Measurements from ENCODE around the gene NADSYN1. TPM values are rescaled to one million over a fixed set of nuclear protein-coding genes. Genes with fewer than 3 reads are reported as not detected.

Gene NADSYN1
- total RNA-seq, 2 donors from 2014 or later: 45.7 to 71.2 TPM

DNA sequence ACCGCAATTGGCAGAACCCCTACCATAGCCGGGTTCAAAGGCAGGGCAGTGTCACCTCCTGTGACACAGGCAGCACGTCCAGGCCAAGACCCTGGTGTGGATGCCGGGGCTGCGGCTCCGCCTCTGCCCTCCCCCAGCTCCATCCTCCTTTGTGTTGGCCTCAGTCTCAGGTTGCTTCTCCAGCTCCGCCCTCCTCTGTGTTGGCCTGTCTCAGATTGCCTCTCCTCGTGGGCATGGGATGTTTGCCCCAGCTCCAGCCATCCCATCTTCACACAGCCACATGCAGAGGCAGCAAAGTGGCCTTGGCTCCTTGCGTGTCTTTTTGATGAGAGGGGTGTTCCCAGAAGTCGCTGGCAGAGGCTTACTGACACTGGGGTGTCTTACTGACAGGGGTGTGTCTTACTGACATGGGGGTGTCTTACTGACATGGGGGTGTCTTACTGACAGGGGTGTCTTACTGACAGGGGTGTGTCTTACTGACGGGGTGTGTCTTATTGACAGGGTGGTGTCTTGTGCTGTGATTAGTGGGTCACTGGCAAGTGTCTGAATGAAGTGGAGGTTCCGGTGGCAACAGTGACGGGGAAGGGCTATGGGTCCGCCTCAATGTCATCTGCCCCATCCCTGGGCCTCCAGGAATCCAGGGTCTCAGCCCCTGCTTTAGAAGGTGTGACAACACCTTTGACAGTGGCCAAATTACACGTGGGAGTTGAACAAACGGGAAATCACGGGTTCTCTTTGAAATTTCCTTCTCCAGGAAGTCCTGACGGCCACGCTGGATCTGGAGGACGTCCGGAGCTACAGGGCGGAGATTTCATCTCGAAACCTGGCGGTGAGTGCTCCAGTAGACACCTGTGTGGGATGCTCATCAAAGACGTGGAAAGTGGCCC lies 24.9 kb downstream of the NADSYN1 start:
- H3K4me1 ChIP-seq: no peaks in the 10 kb centered on the region
- H3K4me3 ChIP-seq: no peak overlapping the region
- no peak overlapping the region for H3K27ac ChIP-seq
- H3K36me3 ChIP-seq (replicated peaks in 1 of 2; ENCODE audit: insufficient read depth in 1 of 2, low read depth in 2 of 2): peaks cover 0 to 23% of the 10 kb centered on the region in 2 donors
- no peaks in the 10 kb centered on the region for H3K27me3 ChIP-seq
- intact Hi-C loops (cut with DNase I): no loop called here
- H3K9me3 ChIP-seq: no peaks in the 10 kb centered on the region
- DNase-seq: no peak
- WGBS, 2 donors: 83 to 94% methylated on average over 22 to 25 of the region's 25 CpGs
- no peak for ATAC-seq
- TF ChIP-seq POLR2A (IDR thresholded peaks at IDR 0.05): no peak
- TF ChIP-seq, protein P1, sequence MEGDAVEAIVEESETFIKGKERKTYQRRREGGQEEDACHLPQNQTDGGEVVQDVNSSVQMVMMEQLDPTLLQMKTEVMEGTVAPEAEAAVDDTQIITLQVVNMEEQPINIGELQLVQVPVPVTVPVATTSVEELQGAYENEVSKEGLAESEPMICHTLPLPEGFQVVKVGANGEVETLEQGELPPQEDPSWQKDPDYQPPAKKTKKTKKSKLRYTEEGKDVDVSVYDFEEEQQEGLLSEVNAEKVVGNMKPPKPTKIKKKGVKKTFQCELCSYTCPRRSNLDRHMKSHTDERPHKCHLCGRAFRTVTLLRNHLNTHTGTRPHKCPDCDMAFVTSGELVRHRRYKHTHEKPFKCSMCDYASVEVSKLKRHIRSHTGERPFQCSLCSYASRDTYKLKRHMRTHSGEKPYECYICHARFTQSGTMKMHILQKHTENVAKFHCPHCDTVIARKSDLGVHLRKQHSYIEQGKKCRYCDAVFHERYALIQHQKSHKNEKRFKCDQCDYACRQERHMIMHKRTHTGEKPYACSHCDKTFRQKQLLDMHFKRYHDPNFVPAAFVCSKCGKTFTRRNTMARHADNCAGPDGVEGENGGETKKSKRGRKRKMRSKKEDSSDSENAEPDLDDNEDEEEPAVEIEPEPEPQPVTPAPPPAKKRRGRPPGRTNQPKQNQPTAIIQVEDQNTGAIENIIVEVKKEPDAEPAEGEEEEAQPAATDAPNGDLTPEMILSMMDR (IDR thresholded peaks at IDR 0.05): no peak

DNA sequence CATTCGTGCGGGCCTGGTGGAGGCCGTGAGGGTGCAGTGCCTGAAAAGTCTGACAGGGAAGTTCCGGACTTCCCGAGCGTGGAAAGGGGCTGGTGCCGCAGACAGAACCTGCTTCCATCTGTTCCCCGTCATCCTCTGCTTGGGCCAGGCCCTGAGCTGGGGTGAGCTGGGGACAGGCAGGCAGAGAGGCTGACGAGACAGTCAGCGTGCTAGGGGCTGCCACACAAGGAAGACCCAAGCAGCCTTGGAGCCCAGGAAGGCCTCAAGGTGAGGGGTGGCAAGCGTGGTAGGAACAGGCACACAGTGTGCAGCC lies 25.5 kb downstream of the NADSYN1 start:
- DNase-seq: no peak
- no peak overlapping the region for H3K4me3 ChIP-seq
- no peak overlapping the region for H3K27ac ChIP-seq
- 92 to 97% methylated on average over 11 of the region's 11 CpGs for WGBS, 2 donors
- TF ChIP-seq, protein P1 (IDR thresholded peaks at IDR 0.05): no peak
- no peak for TF ChIP-seq POLR2A (IDR thresholded peaks at IDR 0.05)
- H3K27me3 ChIP-seq: no peaks in the 10 kb centered on the region
- ATAC-seq: no peak
- intact Hi-C loops (cut with DNase I): no loop called here
- peaks cover 4 to 26% of the 10 kb centered on the region in 2 donors for H3K36me3 ChIP-seq (replicated peaks in 1 of 2; ENCODE audit: insufficient read depth in 1 of 2, low read depth in 2 of 2)
- H3K4me1 ChIP-seq: no peaks in the 10 kb centered on the region
- H3K9me3 ChIP-seq: no peaks in the 10 kb centered on the region

DNA sequence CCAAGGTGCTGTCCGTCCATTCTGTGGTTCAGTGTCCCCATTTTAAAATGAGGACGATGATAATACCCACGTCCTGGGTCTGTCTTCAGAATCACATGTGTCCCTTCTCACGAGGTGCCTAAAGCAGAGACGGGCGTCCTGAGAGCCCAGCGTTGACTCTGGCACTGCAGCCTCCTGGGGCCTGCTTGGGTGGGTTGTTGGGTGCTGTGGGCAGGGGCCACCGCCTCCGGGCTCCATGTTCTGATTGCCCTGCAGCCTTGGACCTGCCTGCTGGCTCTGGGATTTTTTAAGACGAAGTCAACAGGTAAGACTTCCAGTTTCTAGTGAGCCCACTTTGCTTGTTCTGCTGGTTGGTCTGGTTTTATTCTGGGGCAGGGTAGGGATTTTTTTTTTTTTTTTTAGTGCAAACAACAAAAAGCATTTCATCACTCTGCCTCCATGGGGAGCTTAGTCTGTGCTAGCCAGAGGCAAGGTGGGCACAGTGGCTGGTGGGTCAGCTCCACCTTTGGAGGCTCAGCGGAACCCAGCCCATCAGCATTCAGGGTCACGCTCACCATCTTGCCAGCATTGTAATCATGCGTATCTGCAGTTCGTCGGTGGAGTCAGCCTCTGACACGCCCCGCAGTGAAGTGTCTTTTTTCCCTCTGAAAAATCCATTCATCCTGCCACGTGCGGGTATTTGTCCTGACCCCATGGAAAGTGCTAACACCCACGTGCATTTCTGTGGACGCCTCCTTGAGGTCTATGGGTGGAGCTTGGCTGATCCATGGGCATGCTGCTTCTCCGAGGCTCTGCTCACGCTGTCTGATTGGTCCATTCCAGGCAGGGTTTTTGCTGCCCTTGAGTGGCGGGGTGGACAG lies 28.3 kb downstream of the NADSYN1 start:
- TF ChIP-seq, protein P1 (IDR thresholded peaks at IDR 0.05): no peak
- no peak for TF ChIP-seq POLR2A (IDR thresholded peaks at IDR 0.05)
- H3K4me1 ChIP-seq: no peaks in the 10 kb centered on the region
- H3K4me3 ChIP-seq: no peak overlapping the region
- no peak for DNase-seq
- 85 to 96% methylated on average over 15 to 21 of the region's 24 CpGs for WGBS, 2 donors
- no peak overlapping the region for H3K27ac ChIP-seq
- peaks cover 10 to 25% of the 10 kb centered on the region in 2 donors for H3K36me3 ChIP-seq (replicated peaks in 1 of 2; ENCODE audit: insufficient read depth in 1 of 2, low read depth in 2 of 2)
- intact Hi-C loops (cut with DNase I): no loop called here
- H3K9me3 ChIP-seq: no peaks in the 10 kb centered on the region
- no peaks in the 10 kb centered on the region for H3K27me3 ChIP-seq
- ATAC-seq: no peak

DNA sequence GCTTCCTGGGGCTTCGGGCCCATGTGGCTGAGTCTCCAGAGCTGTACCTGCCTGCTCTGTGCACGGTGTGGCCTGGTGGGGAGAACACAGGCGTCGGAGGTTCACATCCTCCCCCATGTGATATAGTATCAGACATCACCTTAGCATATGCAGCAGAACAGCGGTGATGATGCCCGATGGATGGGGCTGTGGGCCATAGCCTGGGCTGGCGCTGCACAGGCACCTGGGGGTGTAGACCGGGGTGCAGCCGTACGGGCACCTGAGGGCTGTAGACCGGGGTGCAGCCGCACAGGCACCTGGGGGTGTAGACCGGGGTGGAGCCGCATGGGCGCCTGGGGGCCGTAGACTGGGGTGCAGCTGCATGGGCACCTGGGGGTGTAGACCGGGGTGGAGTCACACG lies 29.2 kb downstream of the NADSYN1 start:
- Histone ChIP-seq H3K9me3 (no peaks in the 10 kb centered on the region), H3K27ac (no peak overlapping the region), H3K27me3 (no peaks in the 10 kb centered on the region), H3K36me3 (replicated peaks in 1 of 2; ENCODE audit: insufficient read depth in 1 of 2, low read depth in 2 of 2) (peaks cover 10 to 27% of the 10 kb centered on the region in 2 donors), H3K4me1 (no peaks in the 10 kb centered on the region), H3K4me3 (no peak overlapping the region)
- intact Hi-C loops (cut with DNase I): no loop called here
- no peak for DNase-seq
- TF ChIP-seq, protein P1 (IDR thresholded peaks at IDR 0.05): no peak
- no peak for TF ChIP-seq POLR2A (IDR thresholded peaks at IDR 0.05)
- 94% methylated on average over 13 of the region's 18 CpGs; no CpG with 5 or more reads in 1 of the 2 donors for WGBS, 2 donors
- no peak for ATAC-seq

All from body of pancreas (tissue), 4 donors.